Suprapubic skin (tissue), 4 donors: ENCODE results near the gene POLR2A. TPM values are rescaled to one million over a fixed set of nuclear protein-coding genes. Genes with fewer than 3 reads are reported as not detected.
"Not testable (repeated sequence)": the region's sequence is repeated elsewhere in the genome, so short reads cannot be mapped to it uniquely, and the experiment has no call there.

Experiments used
- DNase-seq, 2 donors: peaks; one replicate each; pipeline ENCODE4 v3.0.0-alpha.2; 2019; ENCODE audit warnings: low spot score in 2 of 2
- H3K27ac ChIP-seq: fragments of 200-600 bp; sonication (generic); one replicate; pipeline ENCODE4 v1.5.1; 2019
- H3K27me3 ChIP-seq: fragments of 200-600 bp; sonication (generic); one replicate; pipeline ENCODE4 v1.5.1; 2019
- H3K36me3 ChIP-seq: fragments of 200-600 bp; sonication (generic); one replicate; pipeline ENCODE4 v1.5.1; 2019
- H3K4me1 ChIP-seq: fragments of 200-600 bp; sonication (generic); one replicate; pipeline ENCODE4 v1.5.1; 2019
- H3K4me3 ChIP-seq: fragments of 200-600 bp; sonication (generic); one replicate; pipeline ENCODE4 v1.5.1; 2019; ENCODE audit warnings: mild to moderate bottlenecking
- H3K9me3 ChIP-seq: fragments of 200-600 bp; sonication (generic); one replicate; pipeline ENCODE4 v1.5.1; 2019
- EP300 ChIP-seq: sonication (generic); formaldehyde crosslinking; IDR thresholded peaks from one replicate; pipeline ENCODE4 v1.6.1; 2017; ENCODE audit warnings: antibody characterized with exemption
- POLR2A ChIP-seq, 2 donors: fragments of 450-650 bp; IDR thresholded peaks; one replicate each; pipeline ENCODE4 v1.6.1; 2017; ENCODE audit warnings: antibody characterized with exemption in 2 of 2, mild to moderate bottlenecking in 2 of 2, moderate library complexity in 2 of 2
- POLR2AphosphoS5 ChIP-seq, 3 donors: sonication (generic); formaldehyde crosslinking; IDR thresholded peaks; one replicate each; pipeline ENCODE4 v1.6.1; 2017; ENCODE audit warnings: antibody characterized with exemption in 3 of 3
- WGBS: methylation state at CpG from one replicate; pipeline ENCODE4 v1.1.5; 2018; 5-methylcytosine and 5-hydroxymethylcytosine counted together
- total RNA-seq, 4 donors: library from RNA; depleted of rRNA; stranded (reverse); fragments of >200 nt; gene quantifications; one replicate each; pipeline ENCODE4 v1.1.0, GENCODE V29; 2016
- TF ChIP-seq, protein P1 (sequence below), 2 donors: fragments of 200-600 bp in 1 of 2; fragments of 450-650 bp in 1 of 2; sonication (generic) in 1 of 2; IDR thresholded peaks; one replicate each; pipeline ENCODE4 v1.5.1; 2016 to 2019; ENCODE audit warnings: antibody characterized with exemption in 2 of 2, mild to moderate bottlenecking in 1 of 2, moderate library complexity in 1 of 2

POLR2A gene
- total RNA-seq, 4 donors from 2014 or later: 104 to 194 (median 140) TPM

DNA sequence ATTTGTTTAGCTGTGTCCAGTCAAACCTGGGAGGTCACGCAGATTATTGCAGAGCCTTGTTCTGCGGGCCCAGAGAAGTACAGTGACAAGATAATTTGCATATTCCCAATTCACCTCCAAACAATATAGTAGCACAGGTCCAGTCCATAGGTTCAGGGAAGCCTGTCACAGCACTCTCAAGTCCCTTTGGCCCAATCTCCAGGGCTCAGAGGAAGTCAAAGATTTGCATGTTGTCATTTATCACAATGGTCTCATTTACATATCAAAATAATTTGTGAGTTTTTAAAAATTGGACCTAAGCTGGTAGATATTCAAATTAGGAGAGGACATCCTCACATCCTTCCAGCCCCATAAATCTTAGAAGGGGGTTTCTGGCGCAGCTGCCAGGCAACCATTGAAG is 16.7 kb upstream of the POLR2A start:
- DNase-seq: no peak
- peaks cover 29% of the 10 kb centered on the region for H3K4me1 ChIP-seq
- 74% methylated on average over 3 of the region's 3 CpGs for WGBS
- no peaks in the 10 kb centered on the region for H3K9me3 ChIP-seq
- no peaks in the 10 kb centered on the region for H3K27me3 ChIP-seq
- no peak overlapping the region for H3K4me3 ChIP-seq
- H3K36me3 ChIP-seq: peaks cover 28% of the 10 kb centered on the region
- TF ChIP-seq POLR2A (IDR thresholded peaks at IDR 0.05) (no peak), EP300 (no peak), POLR2AphosphoS5 (IDR thresholded peaks at IDR 0.05) (no peak)
- TF ChIP-seq, protein P1, sequence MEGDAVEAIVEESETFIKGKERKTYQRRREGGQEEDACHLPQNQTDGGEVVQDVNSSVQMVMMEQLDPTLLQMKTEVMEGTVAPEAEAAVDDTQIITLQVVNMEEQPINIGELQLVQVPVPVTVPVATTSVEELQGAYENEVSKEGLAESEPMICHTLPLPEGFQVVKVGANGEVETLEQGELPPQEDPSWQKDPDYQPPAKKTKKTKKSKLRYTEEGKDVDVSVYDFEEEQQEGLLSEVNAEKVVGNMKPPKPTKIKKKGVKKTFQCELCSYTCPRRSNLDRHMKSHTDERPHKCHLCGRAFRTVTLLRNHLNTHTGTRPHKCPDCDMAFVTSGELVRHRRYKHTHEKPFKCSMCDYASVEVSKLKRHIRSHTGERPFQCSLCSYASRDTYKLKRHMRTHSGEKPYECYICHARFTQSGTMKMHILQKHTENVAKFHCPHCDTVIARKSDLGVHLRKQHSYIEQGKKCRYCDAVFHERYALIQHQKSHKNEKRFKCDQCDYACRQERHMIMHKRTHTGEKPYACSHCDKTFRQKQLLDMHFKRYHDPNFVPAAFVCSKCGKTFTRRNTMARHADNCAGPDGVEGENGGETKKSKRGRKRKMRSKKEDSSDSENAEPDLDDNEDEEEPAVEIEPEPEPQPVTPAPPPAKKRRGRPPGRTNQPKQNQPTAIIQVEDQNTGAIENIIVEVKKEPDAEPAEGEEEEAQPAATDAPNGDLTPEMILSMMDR (IDR thresholded peaks at IDR 0.05): no peak
- H3K27ac ChIP-seq: peak overlapping the region; percentile 25

DNA sequence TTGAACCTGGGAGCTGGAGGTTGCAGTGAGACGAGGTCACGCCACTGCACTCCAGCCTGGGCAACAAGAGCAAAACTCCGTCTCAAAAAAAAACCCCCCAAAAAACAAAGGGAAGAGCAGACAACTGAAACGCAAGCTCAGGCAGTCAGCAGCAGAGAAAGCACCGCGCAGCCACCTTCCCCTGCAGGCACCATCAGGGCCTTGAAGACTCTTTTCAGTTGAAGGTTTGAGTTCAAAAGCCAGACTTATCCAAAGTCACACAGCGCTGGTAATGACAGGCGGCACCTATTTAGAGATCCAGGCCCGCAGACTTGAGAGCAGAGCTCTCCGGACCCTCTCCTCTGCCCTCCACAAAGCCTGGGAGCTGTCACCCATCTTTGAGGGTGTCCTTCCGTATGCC is 15.9 kb upstream of the POLR2A start:
- Histone ChIP-seq H3K36me3 (peaks cover 20% of the 10 kb centered on the region), H3K4me1 (peaks cover 29% of the 10 kb centered on the region), H3K27me3 (no peaks in the 10 kb centered on the region), H3K4me3 (no peak overlapping the region), H3K9me3 (no peaks in the 10 kb centered on the region), H3K27ac (no peak overlapping the region)
- 94% methylated on average over 11 of the region's 11 CpGs for WGBS
- no peak for TF ChIP-seq POLR2A (IDR thresholded peaks at IDR 0.05)
- TF ChIP-seq POLR2AphosphoS5 (IDR thresholded peaks at IDR 0.05): no peak
- no peak for TF ChIP-seq EP300
- TF ChIP-seq, protein P1 (IDR thresholded peaks at IDR 0.05): no peak
- DNase-seq: no peak

DNA sequence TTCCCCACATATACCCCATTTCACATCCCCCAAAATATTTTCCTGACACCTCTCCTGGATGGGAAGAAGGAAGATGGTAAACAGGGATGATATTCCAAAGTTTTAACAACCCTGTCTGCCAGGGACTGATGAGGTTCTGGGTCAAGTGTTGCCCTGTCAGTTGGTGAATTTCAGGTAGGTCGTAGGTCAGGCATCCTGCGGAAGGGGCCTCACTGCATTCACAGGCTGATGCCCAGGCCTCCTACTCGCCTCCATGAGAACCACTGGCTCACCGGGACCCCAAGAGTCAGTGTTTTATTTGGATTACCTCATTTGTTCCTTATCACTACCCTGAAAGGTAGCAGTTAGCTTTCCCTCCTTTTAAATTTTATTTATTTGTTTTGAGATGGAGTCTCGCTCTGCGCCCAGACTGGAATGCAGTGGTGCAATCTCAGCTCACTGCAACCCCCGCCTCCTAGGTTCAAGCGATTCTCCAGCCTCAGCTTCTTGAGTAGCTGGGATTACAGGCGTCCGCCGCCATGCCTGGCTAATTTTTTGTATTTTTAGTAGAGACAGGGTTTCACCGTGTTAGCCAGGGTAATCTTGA is 15.3 kb upstream of the POLR2A start:
- no peak for TF ChIP-seq EP300
- H3K36me3 ChIP-seq: peaks cover 14% of the 10 kb centered on the region

DNA sequence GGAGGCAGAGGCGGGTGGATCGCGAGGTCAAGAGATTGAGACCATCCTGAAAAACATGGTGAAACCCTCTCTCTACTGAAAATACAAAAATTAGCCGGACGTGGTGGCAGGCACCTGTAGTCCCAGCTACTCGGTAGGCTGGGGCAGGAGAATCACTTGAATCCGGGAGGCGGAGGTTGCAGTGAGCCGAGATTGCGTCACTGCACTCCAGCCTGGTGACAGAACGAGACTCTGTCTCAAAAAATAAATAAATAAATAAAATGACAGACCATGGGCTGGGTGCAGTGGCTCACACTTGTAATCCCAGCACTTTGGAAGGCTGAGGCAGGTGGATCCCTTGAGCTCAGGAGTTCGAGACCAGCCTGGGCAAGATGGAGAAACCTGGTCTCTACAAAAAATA is 14.3 kb upstream of the POLR2A start:
- H3K27me3 ChIP-seq, H3K4me3 ChIP-seq, H3K9me3 ChIP-seq, H3K27ac ChIP-seq, DNase-seq: not testable (repeated sequence)
- 91% methylated on average over 12 of the region's 12 CpGs for WGBS
- H3K4me1 ChIP-seq: peaks cover 25% of the 10 kb centered on the region
- H3K36me3 ChIP-seq: peaks cover 13% of the 10 kb centered on the region

More for the DNA sequence above, 15.3 kb upstream of the POLR2A start:
- H3K9me3 ChIP-seq: no peaks in the 10 kb centered on the region
- DNase-seq: no peak
- 87% methylated on average over 12 of the region's 12 CpGs for WGBS
- H3K4me1 ChIP-seq: peaks cover 25% of the 10 kb centered on the region
- H3K27ac ChIP-seq: no peak overlapping the region
- H3K4me3 ChIP-seq: no peak overlapping the region
- H3K27me3 ChIP-seq: no peaks in the 10 kb centered on the region

DNA sequence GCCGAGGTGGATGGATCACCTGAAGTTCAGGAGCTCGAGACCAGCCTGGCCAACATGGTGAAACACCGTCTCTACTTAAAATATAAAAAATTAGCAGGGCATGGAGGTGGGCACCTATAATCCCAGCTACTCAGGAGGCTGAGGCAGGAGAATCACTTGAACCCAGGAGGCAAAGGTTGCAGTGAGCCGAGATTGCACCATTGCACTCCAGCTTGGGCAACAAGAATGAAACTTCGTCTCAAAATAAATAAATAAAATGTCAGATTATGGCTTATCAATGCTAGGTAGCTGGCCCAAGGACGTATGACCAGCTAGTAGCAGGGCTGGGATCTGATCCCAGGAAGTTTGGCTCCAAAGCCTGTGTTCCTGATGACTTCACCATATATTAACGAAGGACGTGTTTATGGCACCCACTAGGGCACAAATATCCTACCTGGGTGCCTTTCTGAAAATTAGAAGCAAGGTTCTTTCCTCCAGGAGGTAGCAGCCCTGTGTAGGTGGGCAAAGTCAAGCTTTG is 13.7 kb upstream of the POLR2A start:
- not testable (repeated sequence) for H3K27me3 ChIP-seq, H3K9me3 ChIP-seq, H3K27ac ChIP-seq, H3K4me3 ChIP-seq, H3K36me3 ChIP-seq, DNase-seq
- WGBS: 74% methylated on average over 8 of the region's 8 CpGs
- H3K4me1 ChIP-seq: peaks cover 32% of the 10 kb centered on the region

DNA sequence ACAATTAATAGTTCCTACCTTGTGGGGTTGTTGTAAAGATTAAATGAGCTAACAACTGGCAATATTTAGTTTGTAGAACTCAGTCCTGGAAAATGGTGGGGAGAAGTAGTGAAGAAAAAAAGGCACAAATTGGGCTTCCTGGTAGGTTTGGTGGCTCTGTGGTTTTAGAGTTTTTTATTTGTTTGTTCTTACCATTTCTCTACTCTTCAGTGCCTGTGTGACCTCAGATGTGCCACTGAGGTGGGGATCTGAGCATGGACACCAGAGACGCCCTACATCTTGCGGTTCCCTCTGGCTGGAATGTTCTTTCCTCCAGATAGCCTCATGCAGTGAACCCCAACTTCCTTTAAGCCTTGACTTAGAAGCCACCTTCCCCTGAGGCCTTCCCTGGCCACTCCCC is 12.4 kb upstream of the POLR2A start:
- Histone ChIP-seq H3K27me3 (no peaks in the 10 kb centered on the region), H3K9me3 (no peaks in the 10 kb centered on the region), H3K4me1 (peaks cover 37% of the 10 kb centered on the region), H3K4me3 (no peak overlapping the region), H3K27ac (no peak overlapping the region), H3K36me3 (no peaks in the 10 kb centered on the region)
- DNase-seq: no peak
- TF ChIP-seq POLR2A (IDR thresholded peaks at IDR 0.05): no peak
- TF ChIP-seq, protein P1 (IDR thresholded peaks at IDR 0.05): no peak
- no peak for TF ChIP-seq EP300
- TF ChIP-seq POLR2AphosphoS5 (IDR thresholded peaks at IDR 0.05): no peak
- 80% methylated on average over 2 of the region's 2 CpGs for WGBS

DNA sequence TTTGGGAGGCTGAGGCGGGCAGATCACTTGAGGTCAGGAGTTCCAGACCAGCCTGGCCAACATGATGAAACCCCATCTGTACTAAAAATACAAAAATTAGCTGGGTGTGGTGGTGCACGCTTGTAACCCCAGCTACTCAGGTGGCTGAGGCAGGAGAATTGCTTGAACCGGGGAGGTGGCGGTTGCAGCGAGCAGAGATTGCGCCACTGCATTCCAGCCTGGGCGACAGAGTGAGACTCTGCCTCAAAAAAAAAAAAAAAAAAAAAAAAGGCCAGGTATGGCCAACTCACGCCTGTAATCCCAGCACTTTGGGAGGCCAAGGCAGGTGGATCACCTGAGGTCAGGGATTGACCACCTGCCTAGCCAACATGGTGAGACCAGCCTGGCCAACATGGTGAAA is 9.4 kb upstream of the POLR2A start:
- 65% methylated on average over 8 of the region's 8 CpGs for WGBS

More for the DNA sequence above, 9.4 kb upstream of the POLR2A start:
- DNase-seq, H3K9me3 ChIP-seq, H3K4me3 ChIP-seq, H3K36me3 ChIP-seq, H3K27me3 ChIP-seq: not testable (repeated sequence)
- H3K4me1 ChIP-seq: peaks cover 50% of the 10 kb centered on the region
- peak overlapping the region; percentile 100 for H3K27ac ChIP-seq
